ENCODE measurements around the gene SUN3.

DNA sequence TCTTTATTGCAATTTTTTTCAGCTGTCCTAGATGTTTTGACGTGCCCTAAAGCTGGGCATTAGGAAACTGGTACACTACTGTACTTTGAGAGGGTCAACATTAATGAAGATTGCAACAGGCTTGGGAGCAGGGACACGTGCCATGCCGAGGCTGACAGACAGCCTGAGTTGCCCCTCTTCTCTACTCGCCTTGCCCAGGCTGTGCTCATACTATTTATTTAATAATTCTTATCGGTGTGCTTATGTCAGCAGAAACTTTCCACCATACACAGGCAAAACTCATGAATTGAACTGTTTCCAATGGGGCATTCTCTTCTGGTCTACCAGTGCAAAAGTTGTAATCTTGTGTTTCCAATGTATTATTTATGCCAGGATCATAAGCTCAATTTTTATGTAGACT lies 30.8 kb upstream of the SUN3 start:
- TF ChIP-seq, protein P1, sequence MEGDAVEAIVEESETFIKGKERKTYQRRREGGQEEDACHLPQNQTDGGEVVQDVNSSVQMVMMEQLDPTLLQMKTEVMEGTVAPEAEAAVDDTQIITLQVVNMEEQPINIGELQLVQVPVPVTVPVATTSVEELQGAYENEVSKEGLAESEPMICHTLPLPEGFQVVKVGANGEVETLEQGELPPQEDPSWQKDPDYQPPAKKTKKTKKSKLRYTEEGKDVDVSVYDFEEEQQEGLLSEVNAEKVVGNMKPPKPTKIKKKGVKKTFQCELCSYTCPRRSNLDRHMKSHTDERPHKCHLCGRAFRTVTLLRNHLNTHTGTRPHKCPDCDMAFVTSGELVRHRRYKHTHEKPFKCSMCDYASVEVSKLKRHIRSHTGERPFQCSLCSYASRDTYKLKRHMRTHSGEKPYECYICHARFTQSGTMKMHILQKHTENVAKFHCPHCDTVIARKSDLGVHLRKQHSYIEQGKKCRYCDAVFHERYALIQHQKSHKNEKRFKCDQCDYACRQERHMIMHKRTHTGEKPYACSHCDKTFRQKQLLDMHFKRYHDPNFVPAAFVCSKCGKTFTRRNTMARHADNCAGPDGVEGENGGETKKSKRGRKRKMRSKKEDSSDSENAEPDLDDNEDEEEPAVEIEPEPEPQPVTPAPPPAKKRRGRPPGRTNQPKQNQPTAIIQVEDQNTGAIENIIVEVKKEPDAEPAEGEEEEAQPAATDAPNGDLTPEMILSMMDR (IDR thresholded peaks at IDR 0.05): no peak
- TF ChIP-seq EZH2 (IDR thresholded peaks at IDR 0.05): no peak

All from neural progenitor cell (in vitro differentiated cells).